Endothelial cell (in vitro differentiated cells): ENCODE data around the gene GIPC3. TPM values are rescaled to one million over a fixed set of nuclear protein-coding genes. Genes with fewer than 3 reads are reported as not detected.

Experiments
- DNase-seq: peaks from one replicate; pipeline ENCODE4 v3.0.0; 2021; ENCODE audit warnings: low spot score
- H3K27ac Mint-ChIP-seq: one replicate; pipeline ENCODE4 v1.8.0; 2021; ENCODE audit warnings: mixed read lengths, inconsistent platforms; ENCODE audit not compliant: unreplicated experiment
- H3K27me3 Mint-ChIP-seq: one replicate; pipeline ENCODE4 v1.8.0; 2021; ENCODE audit warnings: mild to moderate bottlenecking, moderate library complexity, mixed read lengths, inconsistent platforms; ENCODE audit not compliant: unreplicated experiment
- H3K36me3 Mint-ChIP-seq: one replicate; pipeline ENCODE4 v1.8.0; 2021; ENCODE audit warnings: mild to moderate bottlenecking, low read depth, mixed read lengths, inconsistent platforms; ENCODE audit not compliant: unreplicated experiment
- H3K4me1 Mint-ChIP-seq: one replicate; pipeline ENCODE4 v1.8.0; 2021; ENCODE audit warnings: mild to moderate bottlenecking, mixed read lengths, inconsistent platforms; ENCODE audit not compliant: unreplicated experiment
- H3K4me3 Mint-ChIP-seq: one replicate; pipeline ENCODE4 v1.8.0; 2021; ENCODE audit warnings: mild to moderate bottlenecking, mixed read lengths, inconsistent platforms; ENCODE audit not compliant: unreplicated experiment
- H3K9me3 Mint-ChIP-seq: one replicate; pipeline ENCODE4 v1.8.0; 2021; ENCODE audit warnings: mixed read lengths, inconsistent platforms; ENCODE audit not compliant: unreplicated experiment
- total RNA-seq: library from RNA; stranded (reverse); fragmentation: NEBNext Ultra II Directional; extraction: Animal tissue kit (Norgen Biotek cat#: 25700); gene quantifications from one replicate; pipeline ENCODE4 v1.2.1, GENCODE V29; 2021; ENCODE audit not compliant: unreplicated experiment
- TF ChIP-seq, protein P1 (sequence below): fragments of 200-600 bp; sonication (generic); IDR thresholded peaks from one replicate; pipeline ENCODE4 v1.5.0; 2021; ENCODE audit warnings: antibody characterized with exemption; ENCODE audit not compliant: unreplicated experiment

GIPC3 gene
- total RNA-seq, 1 donor from 2014 or later, result 11.0 TPM

DNA sequence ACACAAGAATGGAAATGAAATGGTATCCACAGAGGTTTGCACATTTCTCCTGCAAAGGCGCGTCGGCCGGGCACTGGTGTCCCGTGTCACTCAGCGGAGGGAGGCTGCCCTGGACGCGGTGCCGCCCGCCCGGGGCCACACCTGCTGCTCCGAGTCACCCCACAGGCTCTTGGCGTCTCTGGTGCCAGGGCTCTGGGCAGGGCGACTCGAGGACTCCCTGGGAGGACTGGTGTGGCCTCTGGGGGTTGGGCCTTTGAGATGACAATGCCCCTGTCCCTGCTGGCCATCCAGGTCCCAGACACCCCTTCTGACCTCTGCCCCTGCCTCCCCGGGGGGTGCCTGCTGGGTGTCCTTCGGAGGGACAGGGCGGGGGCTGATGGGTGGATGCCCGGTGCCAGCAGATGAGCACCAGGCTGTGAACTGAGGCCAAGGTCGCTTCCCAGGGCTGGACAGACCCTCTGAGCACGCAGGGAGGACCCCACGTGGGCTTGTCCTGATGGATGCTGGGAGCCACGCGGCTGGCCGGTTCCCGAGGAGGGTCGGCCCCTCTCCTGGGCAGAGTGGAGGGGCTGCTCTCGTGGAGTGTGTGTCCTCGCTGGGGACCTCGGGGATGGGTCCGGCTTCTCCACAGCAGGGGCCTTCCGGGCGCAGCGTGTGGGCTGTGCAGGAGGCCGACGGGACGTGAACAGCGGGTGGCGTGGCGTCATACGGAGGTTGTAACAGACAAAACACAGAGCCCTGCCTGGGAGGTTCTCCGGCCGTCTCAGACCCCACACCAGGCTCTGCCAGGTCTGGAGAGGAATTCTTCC lies 46.0 kb downstream of the GIPC3 start:
- no peak for DNase-seq
- no peaks in the 10 kb centered on the region for H3K4me1 Mint-ChIP-seq
- peaks cover 3% of the 10 kb centered on the region for H3K36me3 Mint-ChIP-seq
- H3K27me3 Mint-ChIP-seq, result peaks cover 12% of the 10 kb centered on the region
- TF ChIP-seq, protein P1, sequence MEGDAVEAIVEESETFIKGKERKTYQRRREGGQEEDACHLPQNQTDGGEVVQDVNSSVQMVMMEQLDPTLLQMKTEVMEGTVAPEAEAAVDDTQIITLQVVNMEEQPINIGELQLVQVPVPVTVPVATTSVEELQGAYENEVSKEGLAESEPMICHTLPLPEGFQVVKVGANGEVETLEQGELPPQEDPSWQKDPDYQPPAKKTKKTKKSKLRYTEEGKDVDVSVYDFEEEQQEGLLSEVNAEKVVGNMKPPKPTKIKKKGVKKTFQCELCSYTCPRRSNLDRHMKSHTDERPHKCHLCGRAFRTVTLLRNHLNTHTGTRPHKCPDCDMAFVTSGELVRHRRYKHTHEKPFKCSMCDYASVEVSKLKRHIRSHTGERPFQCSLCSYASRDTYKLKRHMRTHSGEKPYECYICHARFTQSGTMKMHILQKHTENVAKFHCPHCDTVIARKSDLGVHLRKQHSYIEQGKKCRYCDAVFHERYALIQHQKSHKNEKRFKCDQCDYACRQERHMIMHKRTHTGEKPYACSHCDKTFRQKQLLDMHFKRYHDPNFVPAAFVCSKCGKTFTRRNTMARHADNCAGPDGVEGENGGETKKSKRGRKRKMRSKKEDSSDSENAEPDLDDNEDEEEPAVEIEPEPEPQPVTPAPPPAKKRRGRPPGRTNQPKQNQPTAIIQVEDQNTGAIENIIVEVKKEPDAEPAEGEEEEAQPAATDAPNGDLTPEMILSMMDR, result no peak
- no peak overlapping the region for H3K27ac Mint-ChIP-seq
- H3K4me3 Mint-ChIP-seq, result no peak overlapping the region
- H3K9me3 Mint-ChIP-seq, result no peaks in the 10 kb centered on the region

DNA sequence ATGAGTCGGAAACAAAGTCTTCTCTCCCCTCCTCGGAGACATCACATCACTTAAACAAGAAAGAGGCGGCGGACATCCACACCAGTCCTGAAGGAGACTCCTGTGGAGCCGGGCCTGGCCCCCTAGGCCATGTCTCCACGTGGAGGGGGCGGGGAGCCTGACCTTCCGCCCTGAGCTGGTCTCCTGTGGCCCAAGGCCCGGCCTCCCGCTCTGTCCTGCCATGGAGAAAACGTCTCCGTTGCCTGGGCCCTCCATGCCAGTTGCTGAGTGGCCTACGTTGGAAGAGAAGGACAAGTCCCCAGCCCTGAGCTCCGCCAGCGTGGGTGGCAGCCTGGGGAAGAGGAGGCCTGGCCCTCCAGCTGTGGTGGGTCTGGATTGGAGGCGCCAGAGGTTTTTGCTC lies 46.8 kb downstream of the GIPC3 start:
- Mint-ChIP-seq H3K36me3 (peaks cover 3% of the 10 kb centered on the region), H3K4me3 (no peak overlapping the region), H3K9me3 (no peaks in the 10 kb centered on the region), H3K27ac (no peak overlapping the region), H3K27me3 (peaks cover 10% of the 10 kb centered on the region), H3K4me1 (no peaks in the 10 kb centered on the region)
- no peak for DNase-seq
- TF ChIP-seq, protein P1, result no peak

DNA sequence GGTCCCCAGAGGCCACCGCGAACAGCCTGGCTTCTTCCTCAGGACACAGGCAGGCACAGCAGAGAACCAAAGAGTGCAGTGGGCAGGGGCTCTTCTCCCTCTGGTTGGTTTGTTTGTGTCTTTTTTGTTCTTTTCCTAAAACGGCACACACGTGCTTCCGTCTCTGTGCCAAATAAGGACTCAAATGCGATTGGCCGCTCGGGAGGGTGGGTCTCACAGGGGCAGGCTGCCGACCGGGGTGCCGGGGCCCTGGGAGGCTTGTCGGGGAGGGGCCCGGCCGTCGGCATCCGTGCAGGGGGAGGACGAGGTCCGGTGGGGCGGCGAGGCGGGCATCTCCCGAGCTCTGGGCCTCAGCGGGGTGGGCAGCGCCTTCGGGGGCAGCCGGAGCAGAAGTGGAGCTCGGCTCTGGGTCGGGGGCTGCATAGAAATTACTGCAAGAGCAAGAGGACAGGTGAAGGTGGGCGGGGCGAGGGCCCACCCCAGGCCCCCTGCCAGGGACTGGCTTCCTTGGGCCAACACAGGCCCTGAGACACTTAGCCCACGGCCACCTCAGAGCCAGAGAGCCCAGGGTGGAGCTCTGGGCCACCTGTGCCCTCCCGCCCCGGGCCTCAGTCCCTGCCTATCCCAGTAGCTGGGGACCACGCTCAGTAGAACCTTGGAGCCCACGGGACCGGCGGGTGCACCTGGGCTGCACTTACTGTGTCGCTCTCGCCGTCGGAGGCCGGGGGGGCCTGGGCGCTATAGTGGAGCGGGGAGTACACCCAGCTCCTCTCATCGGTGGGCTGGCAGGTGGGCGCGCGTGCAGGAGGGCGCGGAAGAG lies 47.7 kb downstream of the GIPC3 start:
- TF ChIP-seq, protein P1, result no peak
- no peak overlapping the region for H3K4me3 Mint-ChIP-seq
- H3K9me3 Mint-ChIP-seq, result no peaks in the 10 kb centered on the region
- no peak overlapping the region for H3K27ac Mint-ChIP-seq
- no peaks in the 10 kb centered on the region for H3K4me1 Mint-ChIP-seq
- peaks cover 10% of the 10 kb centered on the region for H3K27me3 Mint-ChIP-seq
- peaks cover 3% of the 10 kb centered on the region for H3K36me3 Mint-ChIP-seq
- no peak for DNase-seq

DNA sequence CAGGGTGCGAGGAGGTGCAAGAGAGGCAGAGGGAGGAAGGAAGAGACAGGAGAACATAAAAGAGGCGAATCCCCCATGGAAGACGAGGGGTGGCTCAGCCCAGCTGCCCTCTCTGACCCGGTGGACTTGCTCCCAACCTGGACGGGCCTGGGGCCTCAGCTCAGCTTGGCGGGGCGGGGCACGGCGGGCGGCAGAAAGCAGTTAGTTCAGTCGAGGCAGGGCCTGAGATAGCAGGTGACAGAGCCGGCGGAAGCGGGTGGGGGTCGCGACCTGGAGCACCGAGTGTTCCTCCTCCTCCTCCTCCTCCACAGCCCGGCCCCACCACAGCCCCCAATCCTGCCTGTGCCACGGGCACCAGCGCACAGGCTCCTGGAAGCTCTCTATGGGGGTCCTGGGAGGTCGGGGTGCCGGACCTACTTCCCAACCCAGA lies 48.3 kb downstream of the GIPC3 start:
- H3K27me3 Mint-ChIP-seq, result peaks cover 13% of the 10 kb centered on the region
- no peaks in the 10 kb centered on the region for H3K4me1 Mint-ChIP-seq
- peaks cover 5% of the 10 kb centered on the region for H3K36me3 Mint-ChIP-seq
- H3K4me3 Mint-ChIP-seq, result no peak overlapping the region
- DNase-seq, result no peak
- H3K27ac Mint-ChIP-seq, result no peak overlapping the region
- TF ChIP-seq, protein P1, result no peak
- H3K9me3 Mint-ChIP-seq, result no peaks in the 10 kb centered on the region
